DMS53 treated with DMSO at 0.1 percent for 48 hours (cell line): ENCODE measurements around the gene TRIP6.

ENCODE experiments used
- DNase-seq: peaks from one replicate; lab custom pipeline; 2025; ENCODE audit not compliant: unreplicated experiment; lab: John Stamatoyannopoulos, UW

Gene TRIP6

GRCh38 chr7:100867040-100867775 lies at the start of gene TRIP6:
Gene TRIP6, plus strand, starts transcription at chr7:100867387. Its CDS starts 111 bp downstream, at chr7:100867498.
- no peak for DNase-seq

- no peak for DNase-seq
These were observed 48.8 kb upstream of the TRIP6 start for GRCh38 chr7:100818366-100818765.

- DNase-seq, result no peak
These were observed 48.4 kb upstream of the TRIP6 start for GRCh38 chr7:100818825-100819224.

- no peak for DNase-seq
These were observed 47.6 kb upstream of the TRIP6 start for GRCh38 chr7:100819586-100819985.

- no peak for DNase-seq
These were observed 44.7 kb upstream of the TRIP6 start for GRCh38 chr7:100822236-100823139.

- DNase-seq, result no peak
These were observed 44.1 kb upstream of the TRIP6 start for GRCh38 chr7:100823140-100823525.

- no peak for DNase-seq
These were observed 43.7 kb upstream of the TRIP6 start for GRCh38 chr7:100823534-100823933.

- no peak for DNase-seq
These were observed 42.5 kb upstream of the TRIP6 start for GRCh38 chr7:100824499-100825214.

- DNase-seq, result peak; percentile 29
These were observed 41.9 kb upstream of the TRIP6 start for GRCh38 chr7:100825215-100825671.

- peak; percentile 27 for DNase-seq
These were observed 41.3 kb upstream of the TRIP6 start for GRCh38 chr7:100825751-100826513.

GRCh38 chr7:100826514-100827329 lies 40.5 kb upstream of the TRIP6 start:
- no peak for DNase-seq

- no peak for DNase-seq
These were observed 39.6 kb upstream of the TRIP6 start, which contains the start of gene EPHB4 for GRCh38 chr7:100827330-100828226. Gene EPHB4, minus strand, starts transcription at chr7:100827523. Its CDS starts 493 bp downstream, at chr7:100827030.

GRCh38 chr7:100829150-100829716 lies 38.0 kb upstream of the TRIP6 start:
- DNase-seq, result no peak

- DNase-seq, result no peak
These were observed 36.8 kb upstream of the TRIP6 start for GRCh38 chr7:100830396-100830795.

GRCh38 chr7:100832281-100832633 lies 34.9 kb upstream of the TRIP6 start:
- no peak for DNase-seq

GRCh38 chr7:100835903-100836811 lies 31.0 kb upstream of the TRIP6 start:
- no peak for DNase-seq

- DNase-seq, result no peak
These were observed 30.4 kb upstream of the TRIP6 start for GRCh38 chr7:100836812-100837098.
